ENCODE data around the gene TMEM50A. TPM values are rescaled to one million over a fixed set of nuclear protein-coding genes. Genes with fewer than 3 reads are reported as not detected.
"Not testable (repeated sequence)": the region's sequence is repeated elsewhere in the genome, so short reads cannot be mapped to it uniquely, and the experiment has no call there.

TMEM50A gene
- polyA plus RNA-seq, 2 of the 4 experiments (the other 2 are of a cell fraction), result 111 to 128 TPM

GRCh38 chr1:25329336-25329735, 8.8 kb upstream of the TMEM50A start:
- H3K9me3 ChIP-seq; POLR2A ChIA-PET; ATAC-seq; FAIRE-seq; H3K4me3 ChIP-seq; H3K4me1 ChIP-seq; DNase-seq (ENCODE audit: low read depth in 1 of 2, low spot score in 1 of 2); CTCF ChIA-PET; H3K27ac ChIP-seq; H3K4me2 ChIP-seq: not testable (repeated sequence)
- WGBS (ENCODE audit: missing lambda C conversion rate), result no CpG with 5 or more reads among the region's 5 CpGs

- no CpG with 5 or more reads among the region's 5 CpGs for WGBS (ENCODE audit: missing lambda C conversion rate)
- POLR2A ChIA-PET; H3K9me3 ChIP-seq; ATAC-seq; H3K27ac ChIP-seq; H3K4me2 ChIP-seq; DNase-seq (ENCODE audit: low read depth in 1 of 2, low spot score in 1 of 2); H3K4me3 ChIP-seq; FAIRE-seq; H3K4me1 ChIP-seq; CTCF ChIA-PET: not testable (repeated sequence)
Measured at GRCh38 chr1:25329950-25330349, 8.2 kb upstream of the TMEM50A start.

GRCh38 chr1:25336922-25337354, 1.2 kb upstream of the TMEM50A start:
- peak overlapping the region in 1 of 2 experiments; percentile 57; a peak in 3 of 6 replicates for H3K27ac ChIP-seq

GRCh38 chr1:25337483-25338187, 499 bp upstream of the TMEM50A start:
- peak; percentile 78 to 83 for ATAC-seq

More at GRCh38 chr1:25336922-25337354, 1.2 kb upstream of the TMEM50A start:
- ATAC-seq, result peak; percentile 76 to 79
- WGBS (ENCODE audit: missing lambda C conversion rate), result under 1% methylated on average over 13 of the region's 29 CpGs
- FAIRE-seq; CTCF ChIA-PET; POLR2A ChIA-PET; H3K9me3 ChIP-seq; DNase-seq (ENCODE audit: low read depth in 1 of 2, low spot score in 1 of 2): not testable (repeated sequence)
- Histone ChIP-seq H3K4me2 (peak overlapping the region; percentile 50), H3K4me3 (peak overlapping the region; percentile 59), H3K4me1 (peaks cover 17% of the 10 kb centered on the region; the same call in 2 of the 3 replicates)

GRCh38 chr1:25338986-25339385, 852 bp downstream of the TMEM50A start:
- H3K4me2 ChIP-seq, result peak overlapping the region; percentile 90
- FAIRE-seq (no peak), DNase-seq (ENCODE audit: low read depth in 1 of 2, low spot score in 1 of 2) (no peak), ATAC-seq (no peak)
- peaks cover 17% of the 10 kb centered on the region; the same call in 2 of the 3 replicates for H3K4me1 ChIP-seq
- no peak for TF ChIP-seq ZNF302 (CRISPR knock-in tag; IDR thresholded peaks at IDR 0.05)
- no peak for TF ChIP-seq CHD4 (IDR thresholded peaks at IDR 0.05; ENCODE audit: borderline replicate concordance)
- TF ChIP-seq EP300 (IDR thresholded peaks at IDR 0.05), result no peak
- TF ChIP-seq ATOH8 (CRISPR knock-in tag; IDR thresholded peaks at IDR 0.05; ENCODE audit: low read depth), result no peak
- no peak for TF ChIP-seq RAD21 (conservative IDR thresholded peaks at IDR 0.05 in 1 of 2, IDR thresholded peaks at IDR 0.05 in 1 of 2)
- TF ChIP-seq ZSCAN20 (CRISPR knock-in tag; IDR thresholded peaks at IDR 0.05), result no peak
- no peak for TF ChIP-seq REST (IDR thresholded peaks at IDR 0.05)
- TF ChIP-seq HOXA7 (CRISPR knock-in tag; IDR thresholded peaks at IDR 0.05), result no peak
- no peak for TF ChIP-seq NR3C1 (IDR thresholded peaks at IDR 0.05)
- no peak for TF ChIP-seq BHLHE40 (IDR thresholded peaks at IDR 0.05; ENCODE audit: low read depth, low read length)
- no peak for TF ChIP-seq BCL3 (IDR thresholded peaks at IDR 0.05)
- no peak for TF ChIP-seq CEBPB (IDR thresholded peaks at IDR 0.05)
- no peak for TF ChIP-seq KDM1A (IDR thresholded peaks at IDR 0.05; ENCODE audit: low read depth)
- TF ChIP-seq TP53 (CRISPR knock-in tag; IDR thresholded peaks at IDR 0.05), result no peak
- no peak for TF ChIP-seq PBX3 (IDR thresholded peaks at IDR 0.05)
- TF ChIP-seq RARB (CRISPR knock-in tag; IDR thresholded peaks at IDR 0.05), result no peak
- no peak for TF ChIP-seq CHD2 (IDR thresholded peaks at IDR 0.05; ENCODE audit: low read length, partially characterized antibody)
- 0% methylated on average over 6 of the region's 6 CpGs for WGBS (ENCODE audit: missing lambda C conversion rate)
- no peaks in the 10 kb centered on the region for H3K9me3 ChIP-seq
- H3K27ac ChIP-seq, result peak overlapping the region; percentile 84 to 97
- peak overlapping the region; percentile 88 for H3K4me3 ChIP-seq
- POLR2A ChIA-PET, result interaction anchor here (0.6 to 1.1 kb wide), 2 partner anchors 106 to 481 kb away, joined by 3 to 4 read pairs; partner anchors contain the start of genes MTFR1L and SYF2
- CTCF ChIA-PET, result no interaction called here

More at GRCh38 chr1:25337483-25338187, 499 bp upstream of the TMEM50A start:
- DNase-seq (ENCODE audit: low read depth in 1 of 2, low spot score in 1 of 2); H3K9me3 ChIP-seq; CTCF ChIA-PET; FAIRE-seq; POLR2A ChIA-PET: not testable (repeated sequence)
- peak overlapping the region; percentile 14; the same call in 1 of the 3 replicates for H3K4me2 ChIP-seq
- peak overlapping the region; percentile 84 to 97 for H3K27ac ChIP-seq
- H3K4me1 ChIP-seq, result peaks cover 17% of the 10 kb centered on the region; the same call in 2 of the 3 replicates
- WGBS (ENCODE audit: missing lambda C conversion rate), result 0% methylated on average over 2 of the region's 39 CpGs
- H3K4me3 ChIP-seq, result peak overlapping the region; percentile 88

Data from A549 (cell line).